ENCODE data around the gene NPHS1. TPM values are rescaled to one million over a fixed set of nuclear protein-coding genes. Genes with fewer than 3 reads are reported as not detected.

Gene NPHS1
- total and polyA plus RNA-seq, 2 experiments from 2014 or later = 0.30 to 0.76 TPM

DNA sequence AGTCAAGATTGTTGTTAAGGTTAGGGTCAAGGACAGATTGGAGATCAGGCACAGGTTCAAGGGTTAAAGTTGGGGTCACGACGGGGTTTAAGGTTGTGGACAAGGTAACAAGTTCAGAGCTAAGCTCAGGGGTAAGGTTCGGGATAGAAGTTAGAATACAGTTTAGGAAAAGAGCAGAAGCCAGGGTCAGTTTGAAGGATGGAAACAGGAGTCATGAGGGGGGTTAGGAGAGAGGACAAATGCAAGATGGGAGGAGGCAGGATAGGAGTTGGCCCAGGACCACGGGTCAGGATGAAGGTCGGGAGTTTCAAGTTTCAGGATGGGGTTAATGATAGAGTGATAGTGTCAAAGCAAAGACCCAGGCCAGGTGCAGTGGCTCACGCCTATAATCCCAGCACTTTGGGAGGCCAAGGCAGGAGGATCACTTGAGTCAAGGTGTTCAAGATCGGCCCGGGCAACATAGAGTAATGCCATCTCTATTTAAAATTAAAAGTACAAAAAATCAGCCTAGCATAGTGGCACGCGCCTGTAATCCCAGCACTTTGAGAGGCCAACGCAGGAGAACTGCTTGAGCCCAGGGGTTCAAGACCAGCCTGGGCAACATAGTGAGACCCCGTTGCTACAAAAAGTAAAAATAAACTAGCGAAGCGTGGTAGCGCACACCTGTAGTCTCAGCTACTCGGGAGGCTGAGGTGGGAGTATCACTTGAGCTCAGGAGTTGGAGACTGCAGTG is 7.7 kb downstream of the NPHS1 start:
- H4K20me1 ChIP-seq (ENCODE audit: insufficient read depth, poor library complexity, severe bottlenecking) = no peaks in the 10 kb centered on the region
- no peak overlapping the region for H3K4me3 ChIP-seq
- no peak overlapping the region for H2AFZ ChIP-seq
- H3K4me1 ChIP-seq (ENCODE audit: insufficient read depth) = peaks cover 15% of the 10 kb centered on the region
- no peaks in the 10 kb centered on the region for H3K9me2 ChIP-seq (replicated peaks; ENCODE audit: insufficient read depth)
- H3K36me3 ChIP-seq (replicated peaks; ENCODE audit: insufficient read depth, low read depth) = no peaks in the 10 kb centered on the region
- H3K27ac ChIP-seq = no peak overlapping the region
- H3K4me2 ChIP-seq = peak overlapping the region; percentile 86
- no peaks in the 10 kb centered on the region for H3K9me3 ChIP-seq (ENCODE audit: low read depth)
- DNase-seq (ENCODE audit: low spot score) = no peak
- H3K79me2 ChIP-seq = no peaks in the 10 kb centered on the region
- H3K27me3 ChIP-seq = peaks cover 46% of the 10 kb centered on the region
- TF ChIP-seq CTCF (IDR thresholded peaks at IDR 0.05; ENCODE audit: poor library complexity) (no peak), EZH2 (IDR thresholded peaks at IDR 0.05; ENCODE audit: borderline replicate concordance) (no peak), EZH2phosphoT487 (IDR thresholded peaks at IDR 0.05; ENCODE audit: low read depth, severe bottlenecking, unreplicated experiment) (no peak)
- 71% methylated on average over 16 of the region's 16 CpGs for WGBS (ENCODE audit: low lambda C conversion rate, missing lambda C conversion rate)

DNA sequence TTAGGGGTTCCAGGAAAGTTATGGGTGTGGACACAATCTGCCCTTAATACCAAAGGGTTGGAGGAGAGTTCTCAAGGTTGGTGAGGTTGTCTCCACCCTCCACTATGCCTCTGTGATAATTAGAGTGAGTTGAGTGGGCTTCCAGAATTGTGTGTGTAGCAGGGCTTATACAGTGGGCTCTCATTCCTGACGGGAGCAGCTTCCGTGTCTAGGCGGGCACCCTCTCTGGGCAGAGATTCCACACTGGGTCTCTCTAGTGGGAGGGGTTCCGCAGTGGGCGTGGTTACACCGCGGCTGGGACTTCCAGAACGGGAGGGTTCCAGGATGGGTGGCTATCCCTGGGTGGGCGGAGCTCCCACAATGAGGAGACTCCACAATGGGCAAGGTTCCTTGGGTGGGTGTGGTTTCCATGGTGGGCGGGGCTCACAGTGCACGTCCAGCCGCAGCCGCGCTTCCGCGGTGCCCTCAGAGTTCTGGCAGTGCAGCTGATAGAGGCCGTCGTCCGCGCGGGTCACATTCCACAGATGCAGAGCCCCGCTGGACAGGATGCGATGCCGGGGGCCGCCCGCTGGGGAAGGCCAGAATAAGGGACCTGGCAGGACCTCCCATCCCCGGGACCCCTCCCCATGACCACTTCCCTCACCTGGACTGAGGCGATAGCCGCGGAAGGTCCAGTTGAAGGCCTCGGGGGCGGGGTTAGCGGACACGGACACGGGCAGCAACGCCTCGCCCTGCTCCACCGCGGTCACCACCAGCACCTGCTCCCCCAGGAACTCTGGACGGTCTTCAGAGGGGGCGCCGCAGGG is 8.4 kb downstream of the NPHS1 start:
- Histone ChIP-seq H3K27me3 (peaks cover 46% of the 10 kb centered on the region), H3K4me2 (no peak overlapping the region), H4K20me1 (ENCODE audit: insufficient read depth, poor library complexity, severe bottlenecking) (no peaks in the 10 kb centered on the region), H3K79me2 (no peaks in the 10 kb centered on the region), H3K9me2 (replicated peaks; ENCODE audit: insufficient read depth) (no peaks in the 10 kb centered on the region), H3K4me1 (ENCODE audit: insufficient read depth) (peaks cover 15% of the 10 kb centered on the region), H3K27ac (no peak overlapping the region), H3K36me3 (replicated peaks; ENCODE audit: insufficient read depth, low read depth) (no peaks in the 10 kb centered on the region), H2AFZ (no peak overlapping the region), H3K9me3 (ENCODE audit: low read depth) (no peaks in the 10 kb centered on the region), H3K4me3 (no peak overlapping the region)
- DNase-seq (ENCODE audit: low spot score) = peak; percentile 37
- WGBS (ENCODE audit: low lambda C conversion rate, missing lambda C conversion rate) = 13% methylated on average over 35 of the region's 42 CpGs
- TF ChIP-seq EZH2 (IDR thresholded peaks at IDR 0.05; ENCODE audit: borderline replicate concordance) = no peak
- TF ChIP-seq EZH2phosphoT487 (IDR thresholded peaks at IDR 0.05; ENCODE audit: low read depth, severe bottlenecking, unreplicated experiment) = peak; percentile 11

GRCh38 chr19:35842666-35843272 is 9.5 kb downstream of the NPHS1 start:
- Histone ChIP-seq H2AFZ (no peak overlapping the region), H3K36me3 (replicated peaks; ENCODE audit: insufficient read depth, low read depth) (no peaks in the 10 kb centered on the region), H4K20me1 (ENCODE audit: insufficient read depth, poor library complexity, severe bottlenecking) (no peaks in the 10 kb centered on the region), H3K9me3 (ENCODE audit: low read depth) (no peaks in the 10 kb centered on the region), H3K27ac (no peak overlapping the region), H3K9me2 (replicated peaks; ENCODE audit: insufficient read depth) (no peaks in the 10 kb centered on the region), H3K79me2 (no peaks in the 10 kb centered on the region), H3K4me2 (no peak overlapping the region), H3K27me3 (peaks cover 43% of the 10 kb centered on the region), H3K4me3 (no peak overlapping the region), H3K4me1 (ENCODE audit: insufficient read depth) (peaks cover 15% of the 10 kb centered on the region)
- 83% methylated on average over 4 of the region's 4 CpGs for WGBS (ENCODE audit: low lambda C conversion rate, missing lambda C conversion rate)
- TF ChIP-seq CTCF (IDR thresholded peaks at IDR 0.05; ENCODE audit: poor library complexity) (no peak), EZH2phosphoT487 (IDR thresholded peaks at IDR 0.05; ENCODE audit: low read depth, severe bottlenecking, unreplicated experiment) (no peak), EZH2 (IDR thresholded peaks at IDR 0.05; ENCODE audit: borderline replicate concordance) (no peak)
- DNase-seq (ENCODE audit: low spot score) = no peak
